ENCODE data around the gene ZRANB3. TPM values are rescaled to one million over a fixed set of nuclear protein-coding genes. Genes with fewer than 3 reads are reported as not detected.

The ZRANB3 gene
- total RNA-seq, 3 donors from 2014 or later: 4.9 to 7.3 (median 5.0) TPM

DNA sequence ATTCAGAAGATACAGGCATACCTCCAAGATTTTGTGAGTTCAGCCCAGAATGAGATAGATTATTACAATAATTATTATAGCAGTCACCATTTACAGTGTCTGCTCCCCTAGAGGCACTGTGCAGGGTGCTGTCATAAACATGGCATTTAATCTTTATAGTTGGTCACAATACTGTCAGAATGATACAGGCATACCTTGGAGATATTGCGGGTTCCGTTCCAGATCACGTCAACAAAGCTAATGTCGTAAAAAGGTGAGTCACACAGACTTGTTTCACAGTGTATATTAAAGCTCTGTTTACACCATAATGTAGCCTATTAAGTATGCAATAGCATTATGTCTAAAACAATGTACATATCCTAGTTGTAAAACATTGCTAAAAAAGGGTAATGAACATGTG is 45.6 kb downstream of the ZRANB3 start:
- intact Hi-C loops (cut with DNase I, micrococcal nuclease): no loop called here
- Histone ChIP-seq H3K36me3 (ENCODE audit: low read depth) (no peaks in the 10 kb centered on the region), H3K4me1 (ENCODE audit: low read depth) (no peaks in the 10 kb centered on the region), H3K9me3 (peaks cover 9% of the 10 kb centered on the region), H3K4me3 (no peak overlapping the region)
- no peak for TF ChIP-seq CTCF (IDR thresholded peaks at IDR 0.05)
- DNase-seq (no peak), ATAC-seq (peak; percentile 26)

- no peaks in the 10 kb centered on the region for H3K4me1 ChIP-seq (ENCODE audit: low read depth)
- H3K36me3 ChIP-seq (ENCODE audit: low read depth): no peaks in the 10 kb centered on the region
- intact Hi-C loops (cut with DNase I, micrococcal nuclease): no loop called here
- DNase-seq: no peak
- no peaks in the 10 kb centered on the region for H3K9me3 ChIP-seq
- no peak for ATAC-seq
- H3K4me3 ChIP-seq: no peak overlapping the region
- TF ChIP-seq CTCF (IDR thresholded peaks at IDR 0.05): no peak
Measured at GRCh38 chr2:135475128-135475527, 55.9 kb downstream of the ZRANB3 start.

DNA sequence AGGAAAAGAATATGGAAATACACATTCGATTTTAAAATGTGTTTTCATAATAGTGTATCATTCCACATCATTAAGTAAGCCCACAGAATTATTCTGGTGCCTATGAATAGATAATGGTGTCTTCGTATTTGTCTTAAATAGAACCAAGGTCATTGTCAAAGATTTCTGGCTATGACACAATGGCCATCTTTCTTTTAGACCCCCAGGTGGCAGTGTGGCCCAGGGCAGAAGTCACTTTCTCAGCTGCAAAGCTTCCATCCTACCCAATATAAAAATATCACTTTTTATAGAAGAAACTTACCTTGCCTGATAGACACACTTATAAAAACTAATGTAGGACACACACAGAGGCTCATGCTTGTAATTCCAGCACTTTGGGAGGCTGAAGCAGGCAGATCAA is 57.5 kb downstream of the ZRANB3 start:
- intact Hi-C loops (cut with DNase I, micrococcal nuclease): no loop called here
- ATAC-seq (no peak), DNase-seq (peak in 1 of 3 donors; percentile 27)
- Histone ChIP-seq H3K9me3 (no peaks in the 10 kb centered on the region), H3K4me1 (ENCODE audit: low read depth) (no peaks in the 10 kb centered on the region), H3K4me3 (no peak overlapping the region), H3K36me3 (ENCODE audit: low read depth) (no peaks in the 10 kb centered on the region)
- no peak for TF ChIP-seq CTCF (IDR thresholded peaks at IDR 0.05)

DNA sequence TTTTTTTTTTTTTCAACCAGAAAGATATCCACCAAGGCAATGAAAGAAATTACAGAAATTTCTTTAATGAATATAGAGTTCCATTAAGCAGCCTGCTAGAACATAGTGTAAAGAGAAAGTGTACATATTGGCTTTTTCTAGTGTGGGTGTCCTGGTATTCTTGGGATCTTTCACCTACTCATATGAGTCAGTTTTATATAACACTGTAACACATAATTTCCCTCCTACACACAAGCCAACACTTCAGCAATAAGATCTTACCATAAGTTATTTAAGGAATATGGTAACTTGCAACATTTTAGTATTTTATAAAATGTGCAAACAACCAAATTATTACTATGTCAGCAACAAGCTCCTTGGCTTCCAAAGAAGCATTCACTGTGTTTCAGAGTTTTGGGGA is 59.9 kb downstream of the ZRANB3 start:
- no peak for DNase-seq
- no peaks in the 10 kb centered on the region for H3K36me3 ChIP-seq (ENCODE audit: low read depth)
- no peaks in the 10 kb centered on the region for H3K9me3 ChIP-seq
- TF ChIP-seq CTCF (IDR thresholded peaks at IDR 0.05): no peak
- no peak for ATAC-seq
- H3K4me1 ChIP-seq (ENCODE audit: low read depth): no peaks in the 10 kb centered on the region
- H3K4me3 ChIP-seq: no peak overlapping the region
- intact Hi-C loops (cut with DNase I, micrococcal nuclease): no loop called here

DNA sequence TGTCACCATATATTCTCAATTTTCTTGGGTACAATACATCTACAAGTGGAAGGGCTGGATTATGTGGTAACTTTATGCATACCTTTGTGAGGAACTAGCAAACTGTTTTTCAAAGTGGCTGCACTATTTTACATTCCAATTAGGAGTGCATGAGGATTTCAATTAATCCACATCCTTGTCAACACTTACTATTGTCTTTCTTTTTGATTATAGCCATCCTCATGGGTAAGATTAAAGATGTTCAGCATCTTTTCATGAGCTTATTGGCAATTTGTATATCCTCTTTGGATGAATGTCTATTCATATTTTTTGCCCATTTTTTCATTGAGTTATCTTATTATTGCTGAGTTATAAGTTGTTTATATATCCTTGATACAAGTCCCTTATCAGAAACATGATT is 73.7 kb downstream of the ZRANB3 start:
- no peak for ATAC-seq
- intact Hi-C loops (cut with DNase I, micrococcal nuclease): no loop called here
- DNase-seq: no peak
- Histone ChIP-seq H3K9me3 (peaks cover 22% of the 10 kb centered on the region), H3K4me3 (no peak overlapping the region), H3K4me1 (ENCODE audit: low read depth) (no peaks in the 10 kb centered on the region), H3K36me3 (ENCODE audit: low read depth) (no peaks in the 10 kb centered on the region)
- TF ChIP-seq CTCF (IDR thresholded peaks at IDR 0.05): no peak

- DNase-seq (no peak), ATAC-seq (no peak)
- H3K9me3 ChIP-seq: peaks cover 22% of the 10 kb centered on the region
- intact Hi-C loops (cut with DNase I, micrococcal nuclease): no loop called here
- TF ChIP-seq CTCF (IDR thresholded peaks at IDR 0.05): no peak
- no peak overlapping the region for H3K4me3 ChIP-seq
- H3K4me1 ChIP-seq (ENCODE audit: low read depth): no peaks in the 10 kb centered on the region
- H3K36me3 ChIP-seq (ENCODE audit: low read depth): no peaks in the 10 kb centered on the region
Measured at GRCh38 chr2:135456835-135457234, 74.2 kb downstream of the ZRANB3 start.

Data from mucosa of descending colon (tissue), 3 donors.